H1 (cell line): ENCODE measurements around the gene TPPP. TPM values are rescaled to one million over a fixed set of nuclear protein-coding genes. Genes with fewer than 3 reads are reported as not detected.

Experiments used
- CTCF ChIA-PET: fragments of 300-600 bp; sonication (Branson Sonifier 250); formaldehyde crosslinking; loops from one replicate; lab custom pipeline; 2021; ENCODE audit not compliant: partially characterized antibody; lab: Charles Lee
- POLR2A ChIA-PET: fragments of 300-600 bp; sonication (Branson Sonifier 250); formaldehyde crosslinking; loops from one replicate; lab custom pipeline; 2021; ENCODE audit warnings: inconsistent platforms; ENCODE audit not compliant: partially characterized antibody; lab: Charles Lee
- DNase-seq, 2 experiments: peaks; one replicate each; pipeline versions ENCODE4 v3.0.0 to v3.0.0-alpha.2; 2010 to 2022; ENCODE audit warnings: low spot score in 2 of 2, low read depth in 1 of 2, mixed read lengths in 1 of 2
- FAIRE-seq: peaks from 2 replicates; lab custom pipeline; 2011; peaks lifted over from hg19 to GRCh38; lab: Jason Lieb, UNC
- H2AFZ ChIP-seq: 2 replicates; pipeline ENCODE4 v1.8.1; 2012; ENCODE audit warnings: low read length, inconsistent platforms
- H2AK5ac ChIP-seq: 2 replicates; pipeline ENCODE4 v1.6.1; 2013; ENCODE audit warnings: low read depth, low read length
- H2BK120ac ChIP-seq: replicated peaks from 2 replicates; pipeline ENCODE3; 2013; ENCODE audit warnings: low read depth, low read length, inconsistent platforms
- H2BK12ac ChIP-seq: 2 replicates; pipeline ENCODE4 v1.6.1; 2013; ENCODE audit warnings: low read depth, low read length
- H2BK15ac ChIP-seq: 2 replicates; pipeline ENCODE4 v1.6.1; 2013; ENCODE audit warnings: low read length
- H2BK20ac ChIP-seq: 2 replicates; pipeline ENCODE4 v1.6.1; 2013; ENCODE audit warnings: low read length
- H2BK5ac ChIP-seq: 2 replicates; pipeline ENCODE4 v1.6.1; 2013; ENCODE audit warnings: low read depth, low read length
- H3K14ac ChIP-seq: 2 replicates; pipeline ENCODE4 v1.6.1; 2013; ENCODE audit warnings: inconsistent platforms; ENCODE audit not compliant: insufficient read length
- H3K18ac ChIP-seq: 2 replicates; pipeline ENCODE4 v1.6.1; 2013; ENCODE audit warnings: low read length; ENCODE audit errors: extremely low read depth
- H3K23ac ChIP-seq: 2 replicates; pipeline ENCODE4 v1.6.1; 2013; ENCODE audit warnings: inconsistent platforms; ENCODE audit not compliant: insufficient read length
- H3K23me2 ChIP-seq: 2 replicates; pipeline ENCODE4 v1.6.1; 2013; ENCODE audit warnings: low read depth, low read length
- H3K27ac ChIP-seq: 2 replicates; pipeline ENCODE4 v1.6.1; 2011; ENCODE audit warnings: low read depth, low read length, inconsistent platforms
- H3K27me3 ChIP-seq, 4 experiments: replicated peaks in 1 of 4; 1 replicate in 1 of 4; 2 replicates in 3 of 4; pipeline versions ENCODE4 v1.6.1 to v1.8.1; 2011 to 2013; ENCODE audit warnings: low read length in 3 of 4, mild to moderate bottlenecking in 3 of 4, inconsistent platforms in 2 of 4, mixed read lengths in 2 of 4, moderate library complexity in 1 of 4; ENCODE audit not compliant: control insufficient read depth in 3 of 4, insufficient read depth in 3 of 4; ENCODE audit errors: extremely low read depth in 1 of 4
- H3K36me3 ChIP-seq, 4 experiments: 2 replicates each; pipeline versions ENCODE4 v1.6.1 to v1.8.1; 2011 to 2013; ENCODE audit warnings: mild to moderate bottlenecking in 4 of 4, low read length in 3 of 4, moderate library complexity in 2 of 4, control low read depth in 1 of 4, inconsistent platforms in 1 of 4; ENCODE audit not compliant: insufficient read depth in 4 of 4, control insufficient read depth in 2 of 4
- H3K4ac ChIP-seq: replicated peaks from 2 replicates; pipeline ENCODE3; 2013; ENCODE audit warnings: low read length, low read depth, mixed read lengths, inconsistent platforms; ENCODE audit not compliant: insufficient read length
- H3K4me1 ChIP-seq, 4 experiments: replicated peaks in 1 of 4; 1 replicate in 1 of 4; 2 replicates in 3 of 4; pipeline versions ENCODE4 v1.6.1 to v1.8.1; 2011 to 2013; ENCODE audit warnings: low read length in 3 of 4, inconsistent platforms in 2 of 4, mixed read lengths in 1 of 4; ENCODE audit not compliant: insufficient read depth in 4 of 4, control insufficient read depth in 3 of 4
- H3K4me2 ChIP-seq, 2 experiments: 2 replicates each; pipeline versions ENCODE4 v1.6.1 to v1.8.1; 2011 to 2013; ENCODE audit warnings: low read depth in 2 of 2, low read length in 2 of 2, control low read depth in 1 of 2, inconsistent platforms in 1 of 2, mild to moderate bottlenecking in 1 of 2; ENCODE audit not compliant: insufficient read depth in 1 of 2
- H3K4me3 ChIP-seq, 4 experiments: fragments of 200-600, 300-600 bp in 1 of 4; sonication (generic), shearing (Covaris generic), sonication (Bioruptor Twin) in 1 of 4; 2 replicates each; pipeline versions ENCODE4 v1.5.1 to v1.8.1; 2011 to 2016; ENCODE audit warnings: low read length in 4 of 4, low read depth in 3 of 4, control low read depth in 2 of 4, inconsistent platforms in 2 of 4, mild to moderate bottlenecking in 2 of 4, mixed read lengths in 1 of 4, moderate library complexity in 1 of 4; ENCODE audit not compliant: insufficient read depth in 2 of 4; ENCODE audit errors: extremely low read depth in 1 of 4
- H3K56ac ChIP-seq: replicated peaks from 2 replicates; pipeline ENCODE3; 2013; ENCODE audit warnings: low read depth, mild to moderate bottlenecking, mixed read lengths, low read length, inconsistent platforms; ENCODE audit not compliant: insufficient read length
- H3K79me1 ChIP-seq: 2 replicates; pipeline ENCODE4 v1.6.1; 2013; ENCODE audit warnings: low read depth, low read length, control low read depth
- H3K79me2 ChIP-seq, 2 experiments: 2 replicates each; pipeline versions ENCODE4 v1.6.1 to v1.8.1; 2012 to 2013; ENCODE audit warnings: low read length in 2 of 2, mild to moderate bottlenecking in 2 of 2, inconsistent platforms in 1 of 2; ENCODE audit not compliant: insufficient read depth in 2 of 2, control insufficient read depth in 1 of 2
- H3K9ac ChIP-seq, 4 experiments: replicated peaks in 1 of 4; 1 replicate in 1 of 4; 2 replicates in 3 of 4; pipeline versions ENCODE4 v1.6.1 to v1.8.1; 2011 to 2013; ENCODE audit warnings: low read depth in 3 of 4, low read length in 3 of 4, control low read depth in 2 of 4, mild to moderate bottlenecking in 2 of 4, moderate library complexity in 2 of 4, inconsistent platforms in 1 of 4; ENCODE audit errors: extremely low read depth in 1 of 4
- H3K9me3 ChIP-seq, 2 experiments: 2 replicates each; pipeline versions ENCODE4 v1.6.1 to v1.8.1; 2012 to 2013; ENCODE audit warnings: mild to moderate bottlenecking in 2 of 2, moderate library complexity in 2 of 2, control low read depth in 1 of 2, inconsistent platforms in 1 of 2, low read depth in 1 of 2, low read length in 1 of 2, mixed read lengths in 1 of 2; ENCODE audit not compliant: insufficient read depth in 2 of 2
- H4K20me1 ChIP-seq, 2 experiments: replicated peaks in 1 of 2; 2 replicates each; pipeline versions ENCODE3 to v1.8.1; 2011 to 2013; ENCODE audit warnings: inconsistent platforms in 2 of 2, low read length in 2 of 2, mild to moderate bottlenecking in 1 of 2; ENCODE audit not compliant: insufficient read depth in 2 of 2, control insufficient read depth in 1 of 2
- H4K5ac ChIP-seq: 2 replicates; pipeline ENCODE4 v1.6.1; 2013; ENCODE audit warnings: low read length, low read depth, mixed read lengths, inconsistent platforms; ENCODE audit not compliant: insufficient read length
- H4K8ac ChIP-seq: 2 replicates; pipeline ENCODE4 v1.8.0; 2013; ENCODE audit warnings: mild to moderate bottlenecking, moderate library complexity, low read length, inconsistent platforms; ENCODE audit not compliant: insufficient read depth; ENCODE audit errors: extremely low read depth
- H4K91ac ChIP-seq: replicated peaks from 2 replicates; pipeline ENCODE3; 2013; ENCODE audit warnings: low read length, mixed read lengths, inconsistent platforms; ENCODE audit not compliant: insufficient read length
- USF2 ChIP-seq: IDR thresholded peaks from 2 replicates; pipeline ENCODE4 v1.6.1; 2011; ENCODE audit warnings: low read length, improper control_type of control experiment
- WGBS, 2 experiments: shearing (Covaris generic) in 1 of 2; methylation state at CpG; one replicate each; pipeline versions ENCODE4 v1.1.6 to v1.1.7; 2013 to 2015; ENCODE audit warnings: low lambda C conversion rate in 2 of 2, mixed read lengths in 2 of 2, inconsistent platforms in 1 of 2, low coverage in 1 of 2, missing lambda C conversion rate in 1 of 2; ENCODE audit not compliant: insufficient replicate concordance in 2 of 2, insufficient coverage in 1 of 2, insufficient read length in 1 of 2; ENCODE audit errors: extremely low coverage in 1 of 2, missing lambda C conversion rate in 1 of 2; 5-methylcytosine and 5-hydroxymethylcytosine counted together
- polyA plus RNA-seq, 7 experiments: library from polyadenylated mRNA; depleted of rRNA in 3 of 7; stranded (reverse) in 5 of 7; unstranded in 2 of 7; fragments of >200 nt in 5 of 7; fragments of 200-250 nt in 2 of 7; gene quantifications; 1 replicate in 5 of 7; 2 replicates in 1 of 7; 4 replicates in 1 of 7; pipeline versions ENCODE4 v1.2.1 to v1.2.3, GENCODE V29; 2011 to 2013; ENCODE audit warnings: missing spikeins in 2 of 7, mixed read lengths in 2 of 7
- total RNA-seq: library from RNA; stranded (reverse); fragmentation: NEBNext Ultra II Directional; extraction: Animal tissue kit (Norgen Biotek cat#: 25700); gene quantifications from 2 replicates; pipeline ENCODE4 v1.2.1, GENCODE V29; 2021

Gene TPPP
- total and polyA plus RNA-seq, 2 of the 8 experiments (the other 6 are each of a cell fraction or from before 2014, with no cell fraction given) = 0.36 to 0.93 TPM

GRCh38 chr5:641331-641765 is 51.8 kb downstream of the TPPP start:
- no peak for DNase-seq
- no peaks in the 10 kb centered on the region; a peak in 1 of 4 replicates for H3K79me2 ChIP-seq
- H3K4ac ChIP-seq = no peak overlapping the region
- no peak overlapping the region for H3K23ac ChIP-seq
- H2BK120ac ChIP-seq = no peak overlapping the region
- no peak for FAIRE-seq
- 86% methylated on average over 12 of the region's 14 CpGs; no CpG with 5 or more reads in 1 of the 2 experiments for WGBS, 2 experiments
- no peaks in the 10 kb centered on the region for H3K79me1 ChIP-seq
- peaks cover 11 to 46% (median 37%) of the 10 kb centered on the region in 4 experiments for H3K36me3 ChIP-seq
- no peak overlapping the region for H3K14ac ChIP-seq
- peaks cover 0 to 12% of the 10 kb centered on the region in 2 experiments for H4K20me1 ChIP-seq
- H2AK5ac ChIP-seq = no peak overlapping the region
- no peaks in the 10 kb centered on the region for H3K4me1 ChIP-seq
- H3K18ac ChIP-seq = no peak overlapping the region
- no peaks in the 10 kb centered on the region for H3K9me3 ChIP-seq
- no peak overlapping the region for H2BK15ac ChIP-seq
- no peak overlapping the region for H2BK12ac ChIP-seq
- H3K56ac ChIP-seq = no peak overlapping the region
- no peak for TF ChIP-seq USF2
- POLR2A ChIA-PET = interaction anchor here (0.9 to 1.8 kb wide), 2 partner anchors 12 to 15 kb away, joined by 4 to 12 read pairs; no protein-coding TSS in a partner anchor
- no peak overlapping the region for H2BK20ac ChIP-seq
- H3K4me3 ChIP-seq = no peak overlapping the region
- H4K5ac ChIP-seq = no peak overlapping the region
- no peak overlapping the region for H3K27ac ChIP-seq
- no peak overlapping the region for H3K4me2 ChIP-seq
- H4K91ac ChIP-seq = no peak overlapping the region
- H2AFZ ChIP-seq = no peak overlapping the region
- H4K8ac ChIP-seq = no peak overlapping the region
- H2BK5ac ChIP-seq = no peak overlapping the region
- H3K27me3 ChIP-seq = no peaks in the 10 kb centered on the region
- H3K23me2 ChIP-seq = no peaks in the 10 kb centered on the region
- no peak overlapping the region for H3K9ac ChIP-seq
- CTCF ChIA-PET = interaction anchor here (1.3 to 1.6 kb wide), 2 partner anchors 27 to 30 kb away, joined by 3 read pairs; no protein-coding TSS in a partner anchor
